WTC11 (cell line): ENCODE results near the gene SNCAIP.

Experiments
- NFYB ChIP-seq: sonication (generic); formaldehyde crosslinking; conservative IDR thresholded peaks from 2 replicates; pipeline ENCODE4 v1.8.0; 2022; ENCODE audit warnings: low read depth, missing genetic modification reagents
- SMAD3 ChIP-seq: sonication (generic); formaldehyde crosslinking; IDR thresholded peaks from 2 replicates; pipeline ENCODE4 v1.8.0; 2022; ENCODE audit warnings: missing genetic modification reagents, mild to moderate bottlenecking, borderline replicate concordance
- USF2 ChIP-seq: sonication (generic); formaldehyde crosslinking; IDR thresholded peaks from 2 replicates; pipeline ENCODE4 v1.8.1; 2023; ENCODE audit warnings: mild to moderate bottlenecking, missing genetic modification reagents, moderate library complexity
- TF ChIP-seq, protein P1 (sequence below): fragments of 200-600 bp; IDR thresholded peaks from 2 replicates; pipeline ENCODE4 v1.8.0; 2022; ENCODE audit warnings: antibody characterized with exemption

GRCh38 chr5:122402955-122403685 lies 91.1 kb downstream of the SNCAIP start:
- TF ChIP-seq, protein P1, sequence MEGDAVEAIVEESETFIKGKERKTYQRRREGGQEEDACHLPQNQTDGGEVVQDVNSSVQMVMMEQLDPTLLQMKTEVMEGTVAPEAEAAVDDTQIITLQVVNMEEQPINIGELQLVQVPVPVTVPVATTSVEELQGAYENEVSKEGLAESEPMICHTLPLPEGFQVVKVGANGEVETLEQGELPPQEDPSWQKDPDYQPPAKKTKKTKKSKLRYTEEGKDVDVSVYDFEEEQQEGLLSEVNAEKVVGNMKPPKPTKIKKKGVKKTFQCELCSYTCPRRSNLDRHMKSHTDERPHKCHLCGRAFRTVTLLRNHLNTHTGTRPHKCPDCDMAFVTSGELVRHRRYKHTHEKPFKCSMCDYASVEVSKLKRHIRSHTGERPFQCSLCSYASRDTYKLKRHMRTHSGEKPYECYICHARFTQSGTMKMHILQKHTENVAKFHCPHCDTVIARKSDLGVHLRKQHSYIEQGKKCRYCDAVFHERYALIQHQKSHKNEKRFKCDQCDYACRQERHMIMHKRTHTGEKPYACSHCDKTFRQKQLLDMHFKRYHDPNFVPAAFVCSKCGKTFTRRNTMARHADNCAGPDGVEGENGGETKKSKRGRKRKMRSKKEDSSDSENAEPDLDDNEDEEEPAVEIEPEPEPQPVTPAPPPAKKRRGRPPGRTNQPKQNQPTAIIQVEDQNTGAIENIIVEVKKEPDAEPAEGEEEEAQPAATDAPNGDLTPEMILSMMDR: no peak
- TF ChIP-seq USF2: no peak
- no peak for TF ChIP-seq NFYB
- no peak for TF ChIP-seq SMAD3 (CRISPR knock-in tag)
